Thyroid gland (tissue), 4 donors: ENCODE data around the gene OR10K1. TPM values are rescaled to one million over a fixed set of nuclear protein-coding genes. Genes with fewer than 3 reads are reported as not detected.
"Not testable (repeated sequence)": the region's sequence is repeated elsewhere in the genome, so short reads cannot be mapped to it uniquely, and the experiment has no call there.

Source experiments
- DNase-seq, 2 donors: peaks; one replicate each; pipeline ENCODE4 v3.0.0-alpha.2; 2019
- H3K27ac ChIP-seq, 3 donors: fragments of 200-600 bp; sonication (generic); 1 replicate in 2 of 3; 2 replicates in 1 of 3; pipeline ENCODE4 v1.5.1; 2016 to 2019; ENCODE audit warnings: mild to moderate bottlenecking in 1 of 3, moderate library complexity in 1 of 3
- H3K27me3 ChIP-seq: fragments of 200-600 bp; sonication (generic); one replicate; pipeline ENCODE4 v1.5.1; 2019
- H3K36me3 ChIP-seq, 2 donors: fragments of 200-600 bp; sonication (generic); one replicate each; pipeline ENCODE4 v1.5.1; 2016 to 2019
- H3K4me1 ChIP-seq, 2 donors: fragments of 200-600 bp; sonication (generic); one replicate each; pipeline ENCODE4 v1.5.1; 2017 to 2019
- H3K4me3 ChIP-seq, 3 donors: fragments of 200-600 bp; sonication (generic); replicated peaks in 1 of 3; 1 replicate in 2 of 3; 2 replicates in 1 of 3; pipeline ENCODE4 v1.5.1; 2016; ENCODE audit warnings: mild to moderate bottlenecking in 1 of 3
- H3K9me3 ChIP-seq: fragments of 200-600 bp; sonication (generic); one replicate; pipeline ENCODE4 v1.5.1; 2017
- POLR2A ChIP-seq, 2 donors: fragments of 450-650 bp; IDR thresholded peaks; one replicate each; pipeline ENCODE4 v1.6.1; 2017; ENCODE audit warnings: antibody characterized with exemption in 2 of 2, mild to moderate bottlenecking in 2 of 2, moderate library complexity in 1 of 2
- WGBS, 2 donors: methylation state at CpG; one replicate each; pipeline ENCODE4 v1.1.5; 2017; 5-methylcytosine and 5-hydroxymethylcytosine counted together
- intact Hi-C: fragments of 100-400 bp; cut with DNase I; formaldehyde crosslinking; loops from one replicate; pipeline ENCODE4 v1.15.1; 2023
- total RNA-seq, 4 donors: library from RNA; depleted of rRNA; stranded (reverse); fragments of >200 nt; gene quantifications; one replicate each; pipeline ENCODE4 v1.2.3, GENCODE V29; 2016
- TF ChIP-seq, protein P1 (sequence below), 6 experiments: fragments of 200-600 bp in 3 of 6; fragments of 450-650 bp in 3 of 6; sonication (generic) in 3 of 6; IDR thresholded peaks; one replicate each; pipeline ENCODE4 v1.5.1; 2016 to 2019; ENCODE audit warnings: antibody characterized with exemption in 6 of 6, mild to moderate bottlenecking in 2 of 6, inconsistent platforms in 1 of 6, moderate library complexity in 1 of 6

The OR10K1 gene
- total RNA-seq, 4 donors from 2014 or later: not detected

GRCh38 chr1:158426137-158426536 is 35.5 kb upstream of the OR10K1 start, which contains the start of gene OR10K2:
Gene OR10K2 (minus strand): TSS chr1:158426237. CDS start chr1:158420866, 5,371 bp downstream.
- Histone ChIP-seq H3K36me3 (no peaks in the 10 kb centered on the region), H3K4me3 (no peak within 1 kb of the TSS), H3K27ac (no peak within 1 kb of the TSS), H3K9me3 (no peaks in the 10 kb centered on the region), H3K4me1 (no peaks in the 10 kb centered on the region), H3K27me3 (no peaks in the 10 kb centered on the region)
- no peak for DNase-seq
- TF ChIP-seq, protein P1, sequence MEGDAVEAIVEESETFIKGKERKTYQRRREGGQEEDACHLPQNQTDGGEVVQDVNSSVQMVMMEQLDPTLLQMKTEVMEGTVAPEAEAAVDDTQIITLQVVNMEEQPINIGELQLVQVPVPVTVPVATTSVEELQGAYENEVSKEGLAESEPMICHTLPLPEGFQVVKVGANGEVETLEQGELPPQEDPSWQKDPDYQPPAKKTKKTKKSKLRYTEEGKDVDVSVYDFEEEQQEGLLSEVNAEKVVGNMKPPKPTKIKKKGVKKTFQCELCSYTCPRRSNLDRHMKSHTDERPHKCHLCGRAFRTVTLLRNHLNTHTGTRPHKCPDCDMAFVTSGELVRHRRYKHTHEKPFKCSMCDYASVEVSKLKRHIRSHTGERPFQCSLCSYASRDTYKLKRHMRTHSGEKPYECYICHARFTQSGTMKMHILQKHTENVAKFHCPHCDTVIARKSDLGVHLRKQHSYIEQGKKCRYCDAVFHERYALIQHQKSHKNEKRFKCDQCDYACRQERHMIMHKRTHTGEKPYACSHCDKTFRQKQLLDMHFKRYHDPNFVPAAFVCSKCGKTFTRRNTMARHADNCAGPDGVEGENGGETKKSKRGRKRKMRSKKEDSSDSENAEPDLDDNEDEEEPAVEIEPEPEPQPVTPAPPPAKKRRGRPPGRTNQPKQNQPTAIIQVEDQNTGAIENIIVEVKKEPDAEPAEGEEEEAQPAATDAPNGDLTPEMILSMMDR (IDR thresholded peaks at IDR 0.05): no peak
- TF ChIP-seq POLR2A (IDR thresholded peaks at IDR 0.05): no peak
- intact Hi-C loops: no loop called here
- WGBS, 2 donors: 92 to 96% methylated on average over 1 of the region's 1 CpG

- intact Hi-C loops, H3K4me3 ChIP-seq, H3K27ac ChIP-seq, H3K36me3 ChIP-seq, H3K4me1 ChIP-seq, DNase-seq, H3K9me3 ChIP-seq, H3K27me3 ChIP-seq: not testable (repeated sequence)
- WGBS, 2 donors: 49 to 59% methylated on average over 3 of the region's 3 CpGs
Observed at GRCh38 chr1:158430163-158430562, 31.5 kb upstream of the OR10K1 start.

GRCh38 chr1:158434741-158435140 is 26.9 kb upstream of the OR10K1 start:
- intact Hi-C loops: no loop called here
- TF ChIP-seq POLR2A (IDR thresholded peaks at IDR 0.05): no peak
- TF ChIP-seq, protein P1 (IDR thresholded peaks at IDR 0.05): no peak
- H3K27me3 ChIP-seq: no peaks in the 10 kb centered on the region
- H3K4me3 ChIP-seq: no peak overlapping the region
- no peaks in the 10 kb centered on the region for H3K36me3 ChIP-seq
- 38 to 42% methylated on average over 3 of the region's 3 CpGs for WGBS, 2 donors
- H3K27ac ChIP-seq: no peak overlapping the region
- no peaks in the 10 kb centered on the region for H3K4me1 ChIP-seq
- no peaks in the 10 kb centered on the region for H3K9me3 ChIP-seq
- no peak for DNase-seq

DNA sequence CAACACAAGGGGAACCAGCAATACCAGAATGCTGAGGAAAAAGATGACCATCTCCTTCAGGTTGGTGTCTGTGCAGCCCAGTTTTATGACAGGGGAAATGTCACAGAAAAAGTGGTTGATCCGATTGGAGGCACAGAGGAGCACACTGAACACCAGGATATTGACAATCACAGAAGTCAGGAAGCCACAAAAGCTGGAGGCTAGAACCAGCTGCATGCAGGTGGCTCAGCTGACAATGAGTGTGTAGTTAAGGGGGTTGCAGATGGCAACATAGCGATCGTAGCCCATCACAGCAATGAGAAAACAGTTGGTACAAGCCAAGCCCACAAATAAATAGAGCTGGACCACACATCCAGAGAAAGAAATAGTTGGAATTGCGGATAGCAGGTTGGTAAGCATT is 16.3 kb upstream of the OR10K1 start:
- H3K36me3 ChIP-seq: no peaks in the 10 kb centered on the region
- TF ChIP-seq, protein P1 (IDR thresholded peaks at IDR 0.05): no peak
- WGBS, 2 donors: 84 to 92% methylated on average over 4 of the region's 4 CpGs
- H3K27ac ChIP-seq: no peak overlapping the region
- H3K9me3 ChIP-seq: no peaks in the 10 kb centered on the region
- no peak overlapping the region for H3K4me3 ChIP-seq
- DNase-seq: no peak
- no peaks in the 10 kb centered on the region for H3K27me3 ChIP-seq
- H3K4me1 ChIP-seq: no peaks in the 10 kb centered on the region
- intact Hi-C loops: no loop called here

DNA sequence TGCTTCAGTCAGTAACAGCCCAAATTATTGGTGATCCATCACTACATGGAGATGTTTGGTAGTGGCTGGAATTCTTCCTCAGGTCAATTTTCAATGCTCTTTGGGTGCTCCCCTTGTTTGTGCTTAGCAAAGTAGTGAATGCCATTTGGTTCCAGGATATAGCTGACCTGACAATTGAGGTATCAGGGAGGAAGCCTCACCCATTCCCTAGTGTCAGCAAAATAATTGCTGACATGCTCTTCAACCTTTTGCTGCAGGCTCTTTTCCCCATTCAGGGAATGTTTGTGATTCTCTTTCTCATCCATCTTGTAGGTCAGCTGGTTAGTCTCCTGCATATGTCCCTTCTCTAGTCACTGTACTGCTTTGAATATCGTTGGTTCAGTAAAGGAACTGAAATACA is 7.1 kb upstream of the OR10K1 start:
- Histone ChIP-seq H3K4me1 (no peaks in the 10 kb centered on the region), H3K9me3 (no peaks in the 10 kb centered on the region), H3K27ac (no peak overlapping the region), H3K4me3 (no peak overlapping the region), H3K36me3 (no peaks in the 10 kb centered on the region), H3K27me3 (no peaks in the 10 kb centered on the region)
- no peak for TF ChIP-seq POLR2A (IDR thresholded peaks at IDR 0.05)
- TF ChIP-seq, protein P1 (IDR thresholded peaks at IDR 0.05): no peak
- WGBS, 2 donors: 81 to 92% methylated on average over 1 of the region's 1 CpG
- intact Hi-C loops: no loop called here
- DNase-seq: no peak

DNA sequence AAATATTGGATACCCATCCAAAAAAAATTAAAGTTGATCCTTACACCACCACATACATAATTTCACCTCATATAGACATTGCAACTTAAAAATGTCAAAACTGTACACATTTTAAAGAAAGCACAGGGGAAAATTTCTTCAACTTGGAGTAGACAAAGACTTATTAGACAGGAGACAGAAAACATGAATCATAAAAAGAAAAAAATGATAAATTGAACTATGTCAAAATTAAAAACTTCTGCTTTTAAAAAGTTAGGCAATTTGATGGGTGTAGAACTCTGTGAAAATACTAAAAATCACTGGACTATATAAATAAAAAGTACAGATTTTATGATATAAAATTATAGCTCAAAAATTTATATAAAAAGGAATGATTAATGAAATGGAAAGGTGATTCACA is 4.4 kb upstream of the OR10K1 start:
- TF ChIP-seq, protein P1 (IDR thresholded peaks at IDR 0.05): no peak
- TF ChIP-seq POLR2A (IDR thresholded peaks at IDR 0.05): no peak
- intact Hi-C loops: no loop called here
- H3K27me3 ChIP-seq: no peaks in the 10 kb centered on the region
- H3K36me3 ChIP-seq: no peaks in the 10 kb centered on the region
- DNase-seq: no peak
- no peaks in the 10 kb centered on the region for H3K9me3 ChIP-seq
- no peak overlapping the region for H3K4me3 ChIP-seq
- no peak overlapping the region for H3K27ac ChIP-seq
- no peaks in the 10 kb centered on the region for H3K4me1 ChIP-seq
